Thymus (tissue), 11 donors: Measurements from ENCODE around the gene TBC1D2B. TPM values are rescaled to one million over a fixed set of nuclear protein-coding genes. Genes with fewer than 3 reads are reported as not detected.
"Not testable (repeated sequence)": the region's sequence is repeated elsewhere in the genome, so short reads cannot be mapped to it uniquely, and the experiment has no call there.

Source experiments
- DNase-seq, 9 donors: peaks; one replicate each; pipeline ENCODE4 v3.0.0-alpha.2; 2013; ENCODE audit warnings: low spot score in 9 of 9, low read depth in 6 of 9, missing footprints in 1 of 9
- H3K27ac ChIP-seq, 2 donors: one replicate each; pipeline ENCODE4 v1.5.1; 2013; ENCODE audit warnings: control low read depth in 1 of 2, low read depth in 1 of 2, low read length in 1 of 2, mild to moderate bottlenecking in 1 of 2, moderate library complexity in 1 of 2
- H3K27me3 ChIP-seq, 2 donors: one replicate each; pipeline ENCODE4 v1.5.1; 2013; ENCODE audit warnings: low read length in 1 of 2; ENCODE audit not compliant: control insufficient read depth in 2 of 2, insufficient read depth in 1 of 2
- H3K36me3 ChIP-seq, 2 donors: one replicate each; pipeline ENCODE4 v1.5.1; 2013; ENCODE audit warnings: low read length in 1 of 2, mild to moderate bottlenecking in 1 of 2, moderate library complexity in 1 of 2; ENCODE audit not compliant: control insufficient read depth in 2 of 2, insufficient read depth in 2 of 2
- H3K4me1 ChIP-seq, 2 donors: one replicate each; pipeline ENCODE4 v1.5.1; 2013; ENCODE audit warnings: low read length in 2 of 2; ENCODE audit not compliant: control insufficient read depth in 2 of 2, insufficient read depth in 2 of 2
- H3K4me3 ChIP-seq, 2 donors: one replicate each; pipeline ENCODE4 v1.5.1; 2013; ENCODE audit warnings: low read length in 2 of 2, control low read depth in 1 of 2, mild to moderate bottlenecking in 1 of 2
- H3K9me3 ChIP-seq, 2 donors: one replicate each; pipeline ENCODE4 v1.5.1; 2013; ENCODE audit warnings: low read length in 1 of 2, mild to moderate bottlenecking in 1 of 2; ENCODE audit not compliant: control insufficient read depth in 2 of 2, insufficient read depth in 1 of 2
- WGBS: extraction: QIAGEN DNeasy Blood & Tissue Kit; methylation state at CpG from one replicate; pipeline ENCODE4 v1.1.7; 2013; 5-methylcytosine and 5-hydroxymethylcytosine counted together
- polyA plus RNA-seq: library from polyadenylated mRNA; stranded (reverse); fragments of 200-250 nt; gene quantifications from one replicate; pipeline ENCODE4 v1.2.3, GENCODE V29; 2013
- total RNA-seq: library from RNA; stranded (reverse); fragments of 120-200 nt; gene quantifications from one replicate; pipeline ENCODE4 v1.2.4, GENCODE V29; 2013
- donor health status: healthy.

Gene TBC1D2B
- total and polyA plus RNA-seq, 2 donors: 20.0 to 32.7 TPM

GRCh38 chr15:77970813-77971360 is 106.6 kb downstream of the TBC1D2B start:
- not testable (repeated sequence) for DNase-seq, H3K9me3 ChIP-seq, H3K4me3 ChIP-seq, H3K27me3 ChIP-seq, H3K27ac ChIP-seq, H3K36me3 ChIP-seq, H3K4me1 ChIP-seq
- over 99% methylated on average over 4 of the region's 4 CpGs for WGBS

DNA sequence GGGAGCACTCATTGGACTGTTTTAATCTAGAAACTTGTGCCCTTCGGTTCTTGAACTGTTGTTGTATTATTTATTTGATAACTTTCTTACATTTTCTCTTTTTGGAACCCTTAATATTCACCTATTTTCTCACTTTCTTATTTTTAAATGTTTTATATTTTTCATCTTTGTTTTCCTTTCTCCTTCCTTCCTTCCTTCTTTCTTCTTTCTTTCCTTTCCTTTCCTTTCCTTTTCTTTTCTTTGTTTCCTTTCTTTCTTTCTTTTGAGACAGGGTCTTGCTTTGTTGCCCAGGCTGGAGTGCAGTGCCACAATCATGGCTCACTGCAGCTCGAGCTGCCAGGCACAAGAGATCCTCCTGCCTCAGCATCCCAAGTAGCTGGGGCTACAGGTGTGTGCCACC is 108.5 kb downstream of the TBC1D2B start:
- Histone ChIP-seq H3K4me3 (no peak overlapping the region), H3K9me3 (no peaks in the 10 kb centered on the region), H3K27me3 (no peaks in the 10 kb centered on the region), H3K36me3 (no peaks in the 10 kb centered on the region), H3K27ac (no peak overlapping the region), H3K4me1 (peaks cover 0 to 2% of the 10 kb centered on the region in 2 donors)
- DNase-seq: no peak
- WGBS: 99% methylated on average over 2 of the region's 2 CpGs

GRCh38 chr15:77967798-77968197 is 109.7 kb downstream of the TBC1D2B start:
- no peak for DNase-seq
- no peaks in the 10 kb centered on the region for H3K9me3 ChIP-seq
- H3K4me3 ChIP-seq: no peak overlapping the region
- H3K4me1 ChIP-seq: peaks cover 0 to 2% of the 10 kb centered on the region in 2 donors
- H3K36me3 ChIP-seq: no peaks in the 10 kb centered on the region
- no peaks in the 10 kb centered on the region for H3K27me3 ChIP-seq
- WGBS: 94% methylated on average over 1 of the region's 1 CpG
- H3K27ac ChIP-seq: no peak overlapping the region

DNA sequence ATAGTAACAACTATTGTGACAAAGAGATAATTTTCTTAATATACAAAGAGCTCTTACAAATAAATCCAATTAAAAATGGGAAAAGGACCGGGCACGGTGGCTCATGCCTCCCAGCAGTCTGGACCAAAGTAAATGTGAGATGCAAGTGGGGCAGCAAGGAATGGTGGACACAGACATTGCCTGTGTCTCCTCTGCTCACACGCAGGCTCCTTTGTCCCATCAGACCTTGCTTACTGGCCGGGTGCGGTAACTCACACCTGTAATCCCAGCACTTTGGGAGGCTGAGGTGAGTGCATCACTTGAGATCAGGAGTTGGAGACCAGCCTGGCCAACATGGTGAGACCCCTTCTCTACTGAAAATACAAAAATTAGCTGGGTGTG is 110.3 kb downstream of the TBC1D2B start:
- not testable (repeated sequence) for H3K4me3 ChIP-seq, H3K36me3 ChIP-seq, H3K27me3 ChIP-seq, H3K27ac ChIP-seq, DNase-seq, H3K9me3 ChIP-seq, H3K4me1 ChIP-seq
- 93% methylated on average over 5 of the region's 5 CpGs for WGBS

DNA sequence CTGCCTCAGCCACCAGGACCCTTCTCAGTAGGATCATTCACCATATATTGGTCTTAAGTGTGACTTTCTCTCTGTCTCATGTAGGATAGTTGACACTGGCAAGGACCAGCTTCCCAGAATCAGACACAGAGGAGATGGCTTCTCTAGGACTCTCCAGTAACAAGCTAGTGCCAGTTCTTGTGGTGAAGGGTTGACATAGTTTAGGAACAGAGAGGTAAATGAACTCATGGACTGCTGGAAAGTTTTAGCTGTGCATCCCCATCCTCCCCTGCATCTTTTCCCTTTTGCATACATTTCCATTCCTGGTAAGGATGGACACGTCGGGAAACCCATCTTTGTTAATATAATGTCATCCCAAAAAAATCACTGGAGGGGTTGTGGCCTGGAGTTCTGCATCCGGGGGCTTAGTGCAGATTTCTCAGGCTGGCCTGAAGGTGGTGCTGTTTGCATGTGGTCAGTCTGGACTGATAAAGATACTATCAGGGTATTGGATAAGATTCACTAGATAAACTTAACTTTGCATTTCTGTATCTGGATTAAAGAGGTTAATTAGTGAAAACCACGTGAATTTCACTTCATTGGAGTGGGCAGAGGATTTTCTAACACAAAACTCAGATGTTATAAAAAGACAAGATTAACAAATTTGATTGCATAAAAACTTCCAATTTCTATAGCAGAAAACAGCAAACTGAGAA is 110.8 kb downstream of the TBC1D2B start:
- WGBS: 26% methylated on average over 4 of the region's 4 CpGs
- H3K27me3 ChIP-seq: no peaks in the 10 kb centered on the region
- no peak overlapping the region for H3K27ac ChIP-seq
- peak in 3 of 9 donors; percentile 29 to 56 (median 40) for DNase-seq
- H3K36me3 ChIP-seq: no peaks in the 10 kb centered on the region
- H3K4me3 ChIP-seq: no peak overlapping the region
- no peaks in the 10 kb centered on the region for H3K9me3 ChIP-seq
- H3K4me1 ChIP-seq: peaks cover 0 to 2% of the 10 kb centered on the region in 2 donors

DNA sequence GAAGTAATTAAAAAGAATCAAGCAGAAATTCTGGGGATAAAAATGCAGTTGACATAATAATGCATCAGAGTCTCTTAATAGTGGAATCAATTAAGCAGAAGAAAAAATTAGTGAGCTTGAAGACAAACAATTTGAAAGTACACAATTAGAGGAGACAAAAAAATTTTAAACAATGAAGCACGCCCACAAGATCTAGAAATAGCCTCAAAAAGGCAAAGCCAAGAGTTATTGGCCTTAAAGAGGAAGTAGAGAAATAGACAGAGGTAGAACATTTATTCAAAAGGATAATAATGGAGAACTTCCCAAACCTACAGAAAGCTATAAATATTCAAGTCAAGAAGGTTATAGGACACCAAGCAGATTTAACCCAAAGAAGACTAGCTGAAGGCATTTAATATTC is 113.3 kb downstream of the TBC1D2B start:
- WGBS: 80% methylated on average over 1 of the region's 1 CpG

GRCh38 chr15:77959432-77959879 is 118.1 kb downstream of the TBC1D2B start:
- DNase-seq: peak; percentile 43 to 78 (median 65)
- Histone ChIP-seq H3K27ac (no peak overlapping the region), H3K27me3 (no peaks in the 10 kb centered on the region), H3K4me1 (peaks cover 0 to 3% of the 10 kb centered on the region in 2 donors), H3K4me3 (peak overlapping the region in 1 of 2 donors; percentile 16), H3K9me3 (no peaks in the 10 kb centered on the region), H3K36me3 (no peaks in the 10 kb centered on the region)
- 9% methylated on average over 17 of the region's 17 CpGs for WGBS

More for the DNA sequence above, 113.3 kb downstream of the TBC1D2B start:
- no peak for DNase-seq
- no peak overlapping the region for H3K4me3 ChIP-seq
- no peaks in the 10 kb centered on the region for H3K9me3 ChIP-seq
- peaks cover 0 to 5% of the 10 kb centered on the region in 2 donors for H3K4me1 ChIP-seq
- no peaks in the 10 kb centered on the region for H3K27me3 ChIP-seq
- no peaks in the 10 kb centered on the region for H3K36me3 ChIP-seq
- H3K27ac ChIP-seq: no peak overlapping the region

DNA sequence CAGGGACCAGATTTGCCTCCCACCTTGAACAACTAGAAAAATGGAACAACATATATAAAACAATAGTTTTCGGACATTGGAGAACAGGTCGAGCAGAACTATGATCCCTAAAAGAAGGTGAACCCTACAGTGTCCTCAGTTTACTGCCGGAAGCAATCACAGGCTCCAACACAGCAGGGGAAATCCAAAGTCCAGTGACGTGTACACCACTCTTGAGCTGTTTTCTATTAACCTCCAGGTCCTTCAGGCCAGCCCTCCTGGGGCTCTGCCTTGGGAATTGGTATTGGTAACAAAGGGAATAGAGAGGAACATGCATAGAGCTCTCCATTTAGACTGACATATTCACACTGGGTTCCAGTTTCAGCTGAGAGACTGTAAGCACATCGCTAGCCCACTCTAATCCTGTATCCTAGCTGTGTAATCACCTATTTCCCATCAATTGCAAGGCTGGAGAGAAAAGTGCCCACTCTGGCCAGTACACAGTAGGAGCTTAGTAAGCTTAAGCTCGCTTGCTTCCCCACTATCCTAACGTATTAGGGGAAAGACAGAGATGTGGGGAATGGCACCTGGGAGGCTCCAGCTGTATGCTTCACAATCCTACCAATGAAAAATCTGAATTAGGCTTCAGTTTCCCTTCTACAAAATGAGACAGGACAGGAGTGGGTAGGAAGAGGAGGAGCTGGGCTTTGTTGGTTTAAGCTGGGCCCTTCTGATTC is 118.6 kb downstream of the TBC1D2B start:
- not testable (repeated sequence) for H3K9me3 ChIP-seq, H3K36me3 ChIP-seq, H3K4me3 ChIP-seq, H3K4me1 ChIP-seq, H3K27me3 ChIP-seq, H3K27ac ChIP-seq, DNase-seq
- 85% methylated on average over 7 of the region's 7 CpGs for WGBS

DNA sequence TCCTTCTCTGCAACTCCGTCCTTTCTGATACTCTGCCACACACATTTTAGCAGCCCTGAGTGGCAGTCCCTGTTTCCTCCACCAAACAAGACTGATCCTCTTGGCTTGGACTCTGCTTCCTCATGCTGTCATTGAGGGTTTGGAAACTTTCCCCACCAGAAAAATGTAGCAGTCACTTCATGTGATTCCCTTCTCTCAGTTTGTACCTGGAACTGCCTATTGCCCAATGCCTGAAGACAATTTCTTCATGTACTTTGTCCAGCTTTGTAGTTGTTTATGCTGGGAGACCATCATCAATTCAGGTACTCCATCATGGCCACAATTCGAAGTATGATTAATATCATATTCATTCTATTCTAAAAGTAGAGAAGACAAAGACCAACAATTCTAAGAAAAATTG is 119.5 kb downstream of the TBC1D2B start:
- H3K9me3 ChIP-seq, H3K27me3 ChIP-seq, DNase-seq, H3K36me3 ChIP-seq, H3K4me3 ChIP-seq, H3K4me1 ChIP-seq, H3K27ac ChIP-seq: not testable (repeated sequence)
- over 99% methylated on average over 2 of the region's 2 CpGs for WGBS
